ELF-1 (cell line): ENCODE measurements around the gene KCP.
"Not testable (repeated sequence)": the region's sequence is repeated elsewhere in the genome, so short reads cannot be mapped to it uniquely, and the experiment has no call there.

Experiments
- DNase-seq: peaks from one replicate; pipeline ENCODE4 v3.0.0-alpha.2; 2016; ENCODE audit warnings: low read depth, low spot score

Gene KCP

GRCh38 chr7:128910569-128910945 lies at the start of gene KCP:
Gene KCP (minus strand): TSS chr7:128910709. CDS start chr7:128910676, 33 bp downstream.
- DNase-seq: peak; percentile 66

- DNase-seq: no peak
These were observed 48.8 kb upstream of the KCP start for GRCh38 chr7:128959296-128959695.

GRCh38 chr7:128955981-128956380 lies 45.5 kb upstream of the KCP start:
- DNase-seq: no peak

- DNase-seq: no peak
These were observed 44.6 kb upstream of the KCP start for GRCh38 chr7:128954830-128955802.

- DNase-seq: no peak
These were observed 43.6 kb upstream of the KCP start for GRCh38 chr7:128954150-128954549.

GRCh38 chr7:128951296-128951695 lies 40.8 kb upstream of the KCP start:
- DNase-seq: no peak

GRCh38 chr7:128948976-128949760 lies 38.7 kb upstream of the KCP start:
- DNase-seq: no peak

- no peak for DNase-seq
These were observed 37.9 kb upstream of the KCP start for GRCh38 chr7:128948312-128948973.

- DNase-seq: no peak
These were observed 37.3 kb upstream of the KCP start for GRCh38 chr7:128947854-128948253.

GRCh38 chr7:128946936-128947830 lies 36.7 kb upstream of the KCP start:
- no peak for DNase-seq

- no peak for DNase-seq
These were observed 35.3 kb upstream of the KCP start for GRCh38 chr7:128945668-128946366.

- DNase-seq: no peak
These were observed 34.2 kb upstream of the KCP start for GRCh38 chr7:128944487-128945236.

GRCh38 chr7:128943251-128943650 lies 32.7 kb upstream of the KCP start:
- DNase-seq: not testable (repeated sequence)

GRCh38 chr7:128941946-128942526 lies 31.5 kb upstream of the KCP start:
- no peak for DNase-seq

GRCh38 chr7:128941323-128941890 lies 30.9 kb upstream of the KCP start:
- DNase-seq: no peak

GRCh38 chr7:128940494-128941322 lies 30.2 kb upstream of the KCP start:
- no peak for DNase-seq

- no peak for DNase-seq
These were observed 29.4 kb upstream of the KCP start for GRCh38 chr7:128939861-128940410.
